TTC549 (cell line): Measurements from ENCODE around the gene FBRSL1.
"Not testable (repeated sequence)": the region's sequence is repeated elsewhere in the genome, so short reads cannot be mapped to it uniquely, and the experiment has no call there.

ENCODE experiments used
- FAIRE-seq: peaks from 2 replicates; lab custom pipeline; 2012; peaks lifted over from hg19 to GRCh38; lab: Jason Lieb, UNC

FBRSL1 gene

GRCh38 chr12:132489602-132490266, at the start of gene FBRSL1:
Gene FBRSL1 (plus strand): TSS chr12:132490151.
- FAIRE-seq = no peak

- FAIRE-seq = not testable (repeated sequence)
Observed at GRCh38 chr12:132440420-132440819, 49.5 kb upstream of the FBRSL1 start.

- no peak for FAIRE-seq
Observed at GRCh38 chr12:132441871-132442863, 47.8 kb upstream of the FBRSL1 start.

- no peak for FAIRE-seq
Observed at GRCh38 chr12:132443091-132443490, 46.9 kb upstream of the FBRSL1 start.

GRCh38 chr12:132444283-132444682, 45.7 kb upstream of the FBRSL1 start:
- FAIRE-seq = no peak

GRCh38 chr12:132444957-132445883, 44.7 kb upstream of the FBRSL1 start:
- no peak for FAIRE-seq

- no peak for FAIRE-seq
Observed at GRCh38 chr12:132445884-132446632, 43.9 kb upstream of the FBRSL1 start.

GRCh38 chr12:132446633-132447326, 43.2 kb upstream of the FBRSL1 start:
- FAIRE-seq = no peak

- no peak for FAIRE-seq
Observed at GRCh38 chr12:132447327-132447720, 42.6 kb upstream of the FBRSL1 start.

- no peak for FAIRE-seq
Observed at GRCh38 chr12:132447731-132448462, 42.1 kb upstream of the FBRSL1 start.

GRCh38 chr12:132448463-132448820, 41.5 kb upstream of the FBRSL1 start:
- no peak for FAIRE-seq

- FAIRE-seq = no peak
Observed at GRCh38 chr12:132449565-132450417, 40.2 kb upstream of the FBRSL1 start.

- FAIRE-seq = no peak
Observed at GRCh38 chr12:132450418-132451171, 39.4 kb upstream of the FBRSL1 start.

- FAIRE-seq = no peak
Observed at GRCh38 chr12:132451172-132451835, 38.6 kb upstream of the FBRSL1 start.

GRCh38 chr12:132451836-132452195, 38.1 kb upstream of the FBRSL1 start:
- FAIRE-seq = no peak

- FAIRE-seq = no peak
Observed at GRCh38 chr12:132452596-132453350, 37.2 kb upstream of the FBRSL1 start.
